Measurements from ENCODE around the gene ADAM22. TPM values are rescaled to one million over a fixed set of nuclear protein-coding genes. Genes with fewer than 3 reads are reported as not detected.

Gene ADAM22
- total RNA-seq, 1 experiment from 2014 or later: 14.0 TPM

DNA sequence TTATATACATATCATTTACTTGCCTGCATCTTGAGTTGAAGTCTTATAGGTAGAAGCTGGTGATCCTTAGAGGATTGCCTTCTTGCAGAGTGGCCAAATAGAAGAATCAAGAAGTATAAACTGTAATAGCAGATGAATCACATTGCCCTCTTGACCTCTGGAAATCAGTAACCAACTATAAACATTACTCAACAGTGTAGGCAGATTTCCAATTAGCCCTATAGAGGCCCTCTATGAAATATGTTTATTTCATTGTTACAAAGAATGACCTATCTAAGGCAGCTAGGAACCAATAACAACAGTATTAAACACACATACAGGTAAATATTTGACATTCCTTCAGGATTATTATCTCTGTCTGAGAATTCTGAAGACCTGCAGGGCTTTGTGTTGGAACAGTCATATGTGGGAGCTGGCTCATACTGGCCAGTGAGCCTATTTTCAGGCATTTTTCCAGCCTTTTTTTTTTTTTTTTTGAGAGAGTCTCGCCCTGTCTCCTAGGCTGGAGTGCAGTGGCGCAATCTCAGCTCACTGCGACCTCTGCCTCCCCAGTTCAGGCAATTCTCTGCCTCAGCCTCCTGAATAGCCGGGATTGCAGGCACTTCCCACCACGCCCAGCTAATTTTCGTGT lies 292.9 kb downstream of the ADAM22 start:
- H2AFZ ChIP-seq: peak overlapping the region; percentile 69
- no TSS peak for BruUV-seq (replicated peaks)
- no peaks in the 10 kb centered on the region for H3K27me3 ChIP-seq (ENCODE audit: insufficient read depth, low read depth)
- H3K79me2 ChIP-seq (ENCODE audit: low read depth): no peaks in the 10 kb centered on the region
- TF ChIP-seq, protein P1, sequence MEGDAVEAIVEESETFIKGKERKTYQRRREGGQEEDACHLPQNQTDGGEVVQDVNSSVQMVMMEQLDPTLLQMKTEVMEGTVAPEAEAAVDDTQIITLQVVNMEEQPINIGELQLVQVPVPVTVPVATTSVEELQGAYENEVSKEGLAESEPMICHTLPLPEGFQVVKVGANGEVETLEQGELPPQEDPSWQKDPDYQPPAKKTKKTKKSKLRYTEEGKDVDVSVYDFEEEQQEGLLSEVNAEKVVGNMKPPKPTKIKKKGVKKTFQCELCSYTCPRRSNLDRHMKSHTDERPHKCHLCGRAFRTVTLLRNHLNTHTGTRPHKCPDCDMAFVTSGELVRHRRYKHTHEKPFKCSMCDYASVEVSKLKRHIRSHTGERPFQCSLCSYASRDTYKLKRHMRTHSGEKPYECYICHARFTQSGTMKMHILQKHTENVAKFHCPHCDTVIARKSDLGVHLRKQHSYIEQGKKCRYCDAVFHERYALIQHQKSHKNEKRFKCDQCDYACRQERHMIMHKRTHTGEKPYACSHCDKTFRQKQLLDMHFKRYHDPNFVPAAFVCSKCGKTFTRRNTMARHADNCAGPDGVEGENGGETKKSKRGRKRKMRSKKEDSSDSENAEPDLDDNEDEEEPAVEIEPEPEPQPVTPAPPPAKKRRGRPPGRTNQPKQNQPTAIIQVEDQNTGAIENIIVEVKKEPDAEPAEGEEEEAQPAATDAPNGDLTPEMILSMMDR (conservative IDR thresholded peaks at IDR 0.05): no peak
- no peak for TF ChIP-seq EZH2 (IDR thresholded peaks at IDR 0.05; ENCODE audit: low read depth)
- H3F3A ChIP-seq (ENCODE audit: insufficient read depth, low read depth): peaks cover 32% of the 10 kb centered on the region
- ChIA-PET CTCF (interaction anchor here (0.5 to 1.1 kb wide), 4 partner anchors 10 to 294 kb away, joined by 3 to 12 read pairs (median 4); no protein-coding TSS in a partner anchor), POLR2A (ENCODE audit: unreplicated experiment) (interaction anchor here (0.6 to 0.9 kb wide), 5 partner anchors 8 to 800 kb away, joined by 3 to 14 read pairs (median 5); no protein-coding TSS in a partner anchor)
- H4K20me1 ChIP-seq (ENCODE audit: insufficient read depth): no peaks in the 10 kb centered on the region
- H3K36me3 ChIP-seq (ENCODE audit: low read depth): 0 out of 2 replicates have a peak, but pooled peaks cover 6% of the 10 kb centered on the region
- H3K4me2 ChIP-seq: peak overlapping the region; percentile 67
- H3K4me3 ChIP-seq: peak overlapping the region; percentile 15; the same call in 1 of the 2 replicates
- peak; percentile 83 to 99 for DNase-seq
- no peaks in the 10 kb centered on the region for H3K9me2 ChIP-seq (ENCODE audit: insufficient read depth)
- H3K4me1 ChIP-seq (replicated peaks; ENCODE audit: insufficient read depth): peaks cover 43% of the 10 kb centered on the region
- H3K27ac ChIP-seq: peak overlapping the region; percentile 95
- H3K9me3 ChIP-seq (ENCODE audit: insufficient read depth, low read depth): peaks cover 9% of the 10 kb centered on the region
- intact Hi-C loops (cut with micrococcal nuclease; ENCODE audit: unreplicated experiment): loop anchor here (1.0 to 10.0 kb wide), 5 partner anchors 28 to 438 kb away; no protein-coding TSS in a partner anchor

DNA sequence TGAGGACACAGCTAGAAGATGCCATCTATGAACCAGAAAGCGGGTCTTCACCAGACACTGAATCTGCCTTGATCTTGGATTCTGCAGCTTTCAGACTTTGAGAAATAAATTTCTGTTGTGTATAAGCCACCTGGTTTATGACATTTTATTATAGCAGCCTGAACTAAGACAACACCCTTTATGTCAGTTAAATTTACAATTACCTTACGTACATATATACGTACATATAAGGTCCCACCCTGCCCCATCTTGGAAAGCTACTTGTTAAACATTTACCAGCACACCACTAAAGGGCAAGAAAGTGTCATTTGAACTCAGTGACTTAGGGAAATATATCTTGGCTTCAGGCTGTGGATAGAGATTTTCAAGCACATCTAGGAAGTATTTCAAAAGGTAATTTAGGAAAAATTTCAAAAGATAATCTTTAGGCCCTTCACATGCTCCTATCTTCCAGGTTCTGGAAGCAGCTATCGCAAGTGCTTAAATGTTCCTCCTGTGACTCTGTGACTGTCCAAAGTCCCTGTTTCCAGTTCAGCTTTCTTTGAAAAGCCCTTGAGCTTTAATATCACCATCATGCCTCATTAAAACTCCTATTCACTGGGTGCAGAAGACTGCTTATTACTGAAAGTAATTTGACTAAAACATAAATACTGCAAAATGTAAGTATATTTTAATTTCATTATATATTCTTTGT lies 295.4 kb downstream of the ADAM22 start:
- intact Hi-C loops (cut with micrococcal nuclease; ENCODE audit: unreplicated experiment): loop anchor here (5.0 to 10.0 kb wide), 2 partner anchors 47 to 435 kb away; no protein-coding TSS in a partner anchor
- BruUV-seq (replicated peaks): no TSS peak

DNA sequence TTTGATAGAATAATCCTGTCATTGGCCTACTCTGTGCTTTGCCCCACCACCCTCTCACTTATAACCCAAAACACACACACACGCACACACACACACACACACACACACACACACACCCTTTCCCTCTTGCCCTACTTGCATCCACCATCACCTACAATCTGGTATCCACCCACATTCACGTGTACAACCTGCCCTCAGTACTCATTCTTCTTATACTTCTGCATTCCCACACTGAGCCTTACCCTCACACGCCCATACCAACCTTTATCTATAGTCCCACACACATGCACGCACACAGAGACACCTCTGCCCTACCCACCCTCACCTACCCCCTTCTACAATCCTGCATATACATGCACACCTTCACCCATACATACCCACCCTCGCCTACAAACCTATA lies 296.6 kb downstream of the ADAM22 start:
- no peak overlapping the region for H3K27ac ChIP-seq
- ChIA-PET POLR2A (ENCODE audit: unreplicated experiment) (no interaction called here), CTCF (no interaction called here)
- no peak for DNase-seq
- H2AFZ ChIP-seq: no peak overlapping the region
- intact Hi-C loops (cut with micrococcal nuclease; ENCODE audit: unreplicated experiment): no loop called here
- TF ChIP-seq, protein P1 (conservative IDR thresholded peaks at IDR 0.05): no peak
- TF ChIP-seq EZH2 (IDR thresholded peaks at IDR 0.05; ENCODE audit: low read depth): no peak
- no peaks in the 10 kb centered on the region for H4K20me1 ChIP-seq (ENCODE audit: insufficient read depth)
- H3K4me1 ChIP-seq (replicated peaks; ENCODE audit: insufficient read depth): peaks cover 36% of the 10 kb centered on the region
- no peaks in the 10 kb centered on the region for H3K27me3 ChIP-seq (ENCODE audit: insufficient read depth, low read depth)
- H3K4me3 ChIP-seq: no peak overlapping the region
- peaks cover 14% of the 10 kb centered on the region for H3K9me3 ChIP-seq (ENCODE audit: insufficient read depth, low read depth)
- no peaks in the 10 kb centered on the region for H3K9me2 ChIP-seq (ENCODE audit: insufficient read depth)
- 0 out of 2 replicates have a peak, but pooled peaks cover 6% of the 10 kb centered on the region for H3K36me3 ChIP-seq (ENCODE audit: low read depth)
- H3K4me2 ChIP-seq: no peak overlapping the region
- BruUV-seq (replicated peaks): no TSS peak
- H3F3A ChIP-seq (ENCODE audit: insufficient read depth, low read depth): peaks cover 32% of the 10 kb centered on the region
- no peaks in the 10 kb centered on the region for H3K79me2 ChIP-seq (ENCODE audit: low read depth)

More for the DNA sequence above, 295.4 kb downstream of the ADAM22 start:
- DNase-seq: no peak
- Histone ChIP-seq H3K36me3 (ENCODE audit: low read depth) (0 out of 2 replicates have a peak, but pooled peaks cover 6% of the 10 kb centered on the region), H3K4me2 (no peak overlapping the region), H3K4me3 (no peak overlapping the region), H3K27ac (no peak overlapping the region), H2AFZ (no peak overlapping the region), H3K79me2 (ENCODE audit: low read depth) (no peaks in the 10 kb centered on the region), H3K27me3 (ENCODE audit: insufficient read depth, low read depth) (no peaks in the 10 kb centered on the region), H3F3A (ENCODE audit: insufficient read depth, low read depth) (peaks cover 38% of the 10 kb centered on the region), H4K20me1 (ENCODE audit: insufficient read depth) (no peaks in the 10 kb centered on the region), H3K4me1 (replicated peaks; ENCODE audit: insufficient read depth) (peaks cover 48% of the 10 kb centered on the region), H3K9me2 (ENCODE audit: insufficient read depth) (no peaks in the 10 kb centered on the region), H3K9me3 (ENCODE audit: insufficient read depth, low read depth) (peaks cover 14% of the 10 kb centered on the region)
- CTCF ChIA-PET: interaction anchor here (1.1 kb wide), 1 partner anchor 9 kb away, joined by 7 read pairs; no protein-coding TSS in a partner anchor
- POLR2A ChIA-PET (ENCODE audit: unreplicated experiment): no interaction called here
- TF ChIP-seq, protein P1 (conservative IDR thresholded peaks at IDR 0.05): no peak
- TF ChIP-seq EZH2 (IDR thresholded peaks at IDR 0.05; ENCODE audit: low read depth): no peak
